Right cardiac atrium (tissue), 5 donors: ENCODE measurements around the gene CARD19. TPM values are rescaled to one million over a fixed set of nuclear protein-coding genes. Genes with fewer than 3 reads are reported as not detected.

Experiments
- ATAC-seq, 2 donors: fragments of 200-7000 bp; cut with Tn5 transposase; one replicate each; pipeline versions ENCODE4 v1.8.0 to v1.9.1; 2020; ENCODE audit warnings: moderate library complexity in 2 of 2, mild to moderate bottlenecking in 1 of 2
- DNase-seq, 3 donors: peaks; one replicate each; pipeline ENCODE4 v3.0.0-alpha.2; 2020
- H3K27ac ChIP-seq: one replicate; pipeline ENCODE4 v1.5.1; 2013; ENCODE audit warnings: mild to moderate bottlenecking, low read length, control low read depth, moderate library complexity
- H3K27me3 ChIP-seq: one replicate; pipeline ENCODE4 v1.6.1; 2013; ENCODE audit not compliant: control insufficient read depth, insufficient read depth
- H3K4me1 ChIP-seq: one replicate; pipeline ENCODE4 v1.6.1; 2013; ENCODE audit warnings: low read length; ENCODE audit not compliant: control insufficient read depth, insufficient read depth
- H3K4me3 ChIP-seq: one replicate; pipeline ENCODE4 v1.5.1; 2013; ENCODE audit warnings: low read length, control low read depth
- H3K9me3 ChIP-seq: one replicate; pipeline ENCODE4 v1.6.1; 2013; ENCODE audit warnings: low read length; ENCODE audit not compliant: control insufficient read depth
- WGBS: extraction: QIAGEN DNeasy Blood & Tissue Kit; methylation state at CpG from one replicate; pipeline ENCODE4 v1.1.7; 2013; 5-methylcytosine and 5-hydroxymethylcytosine counted together
- intact Hi-C, 4 donors: fragments of 100-400 bp; cut with DNase I; formaldehyde crosslinking; loops; one replicate each; pipeline versions ENCODE4 v1.11.0 to v1.14.0; 2022 to 2023
- long read RNA-seq, 4 donors: library from polyadenylated mRNA; unstranded; transcript quantifications; one replicate each; pipeline ENCODE4 v2.0.0, GENCODE V29; 2020 to 2021
- polyA plus RNA-seq: library from polyadenylated mRNA; stranded (reverse); fragments of 200-250 nt; gene quantifications from one replicate; pipeline ENCODE4 v1.2.3, GENCODE V29; 2013
- total RNA-seq, 4 donors: library from RNA; stranded (reverse); fragmentation: NEBNext Ultra II Directional; extraction: Animal tissue kit (Norgen Biotek cat#: 25700); gene quantifications; one replicate each; pipeline ENCODE4 v1.2.1, GENCODE V29; 2021
- donor health status: healthy with polysubstance abuse.
- donor health status: DM: no; HTN: yes; CAD: no.
- donor health status: DM: no; HTN: no; CAD: no.
- donor health status: DM: no; HTN: yes; CAD: no; lungs with severe emphysema.
- donor health status: DM: yes; HTN: yes; CAD: no.

Gene CARD19, protein sequence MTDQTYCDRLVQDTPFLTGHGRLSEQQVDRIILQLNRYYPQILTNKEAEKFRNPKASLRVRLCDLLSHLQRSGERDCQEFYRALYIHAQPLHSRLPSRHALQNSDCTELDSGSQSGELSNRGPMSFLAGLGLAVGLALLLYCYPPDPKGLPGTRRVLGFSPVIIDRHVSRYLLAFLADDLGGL
- total RNA-seq (10 to 100 TPM; 17.7 to 26.6 (median 22.5) TPM), polyA plus RNA-seq (30.3 TPM)
- long read RNA-seq, donor 1, transcript CARD19-201 (6 exons, 855 nt) = major isoform, 9 of 29 reads
- long read RNA-seq, donor 1, partial matches to known transcripts = 0 of 29 reads
- long read RNA-seq, donor 1, other reads (novel, unspliced or antisense) = 10 of 29 reads
- long read RNA-seq, donor 2, transcript CARD19-201 (6 exons, 855 nt) = major isoform, 11 of 26 reads
- long read RNA-seq, donor 2, transcript CARD19-207 (6 exons, 759 nt) = minor isoform, 6 of 26 reads
- long read RNA-seq, donor 2, partial matches to known transcripts = 1 of 26 reads
- long read RNA-seq, donor 2, other reads (novel, unspliced or antisense) = 5 of 26 reads
- long read RNA-seq, donor 3, partial matches to known transcripts = 0 of 8 reads
- long read RNA-seq, donor 3, other reads (novel, unspliced or antisense) = 1 of 8 reads
- long read RNA-seq, donor 4, partial matches to known transcripts = 2 of 11 reads
- long read RNA-seq, donor 4, other reads (novel, unspliced or antisense) = 4 of 11 reads

GRCh38 chr9:93096131-93096802 is at the start of gene CARD19:
Gene CARD19 (plus strand): TSS chr9:93096217. CDS start chr9:93096346, 129 bp downstream.
- intact Hi-C loops = loop anchor here in 1 of 4 donors (10.0 kb wide), 1 partner anchor 359 kb away; the partner anchor contains the start of genes FAM120A and FAM120AOS
- under 1% methylated on average over 65 of the region's 65 CpGs for WGBS
- H3K27me3 ChIP-seq = no peaks in the 10 kb centered on the region
- ATAC-seq (peak; percentile 1 to 3), DNase-seq (peak in 1 of 3 donors; percentile 72)
- H3K4me3 ChIP-seq = peak within 1 kb of the TSS; percentile 69
- H3K4me1 ChIP-seq = peaks cover 8% of the 10 kb centered on the region
- no peaks in the 10 kb centered on the region for H3K9me3 ChIP-seq
- H3K27ac ChIP-seq = peak within 1 kb of the TSS; percentile 85

DNA sequence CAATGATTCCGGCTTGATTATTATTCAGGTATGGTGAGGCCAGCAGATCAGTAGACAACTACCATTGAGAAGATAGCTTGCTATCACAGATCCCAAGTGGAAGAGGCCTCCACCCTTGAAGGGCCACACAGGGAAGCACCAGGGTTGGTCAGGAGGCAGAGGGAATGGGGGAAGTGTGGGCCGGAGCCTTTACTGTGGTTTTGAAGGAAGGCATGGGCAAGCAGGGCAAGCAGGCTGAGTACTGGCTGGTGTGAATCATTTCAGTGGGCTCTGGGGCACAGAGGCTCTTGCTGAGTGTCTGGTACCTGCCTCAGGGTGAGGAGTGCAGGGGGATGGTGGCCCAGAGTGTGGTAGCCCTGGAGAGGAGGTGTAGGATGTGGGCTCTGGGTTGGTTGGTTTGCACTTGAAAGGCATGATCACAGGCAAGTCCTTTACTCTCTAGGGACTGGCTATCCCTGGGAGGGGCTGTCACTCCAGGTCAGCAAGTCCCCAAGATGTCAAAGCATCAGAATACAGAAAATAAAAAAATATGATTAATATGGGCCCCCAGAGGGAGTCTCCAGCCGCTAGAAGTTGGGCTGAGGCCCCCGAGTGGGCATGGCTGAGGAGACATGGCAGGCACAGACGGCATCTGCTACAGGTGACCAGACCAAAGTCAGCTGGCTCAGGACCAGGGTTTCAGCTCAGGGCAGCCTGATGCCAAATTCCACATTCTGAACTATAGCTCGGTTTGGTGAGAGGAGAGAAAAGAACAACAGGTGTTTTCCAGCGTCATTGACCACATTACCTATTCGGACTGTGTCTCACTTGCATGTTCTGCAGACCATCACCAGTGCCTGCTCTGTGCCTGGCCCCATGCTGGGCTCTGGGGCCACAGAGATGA is 47.2 kb upstream of the CARD19 start:
- Histone ChIP-seq H3K4me3 (no peak overlapping the region), H3K27me3 (no peaks in the 10 kb centered on the region), H3K9me3 (no peaks in the 10 kb centered on the region), H3K27ac (no peak overlapping the region), H3K4me1 (peaks cover 4% of the 10 kb centered on the region)
- intact Hi-C loops = no loop called here
- DNase-seq = no peak
- no peak for ATAC-seq
- 90% methylated on average over 8 of the region's 8 CpGs for WGBS

DNA sequence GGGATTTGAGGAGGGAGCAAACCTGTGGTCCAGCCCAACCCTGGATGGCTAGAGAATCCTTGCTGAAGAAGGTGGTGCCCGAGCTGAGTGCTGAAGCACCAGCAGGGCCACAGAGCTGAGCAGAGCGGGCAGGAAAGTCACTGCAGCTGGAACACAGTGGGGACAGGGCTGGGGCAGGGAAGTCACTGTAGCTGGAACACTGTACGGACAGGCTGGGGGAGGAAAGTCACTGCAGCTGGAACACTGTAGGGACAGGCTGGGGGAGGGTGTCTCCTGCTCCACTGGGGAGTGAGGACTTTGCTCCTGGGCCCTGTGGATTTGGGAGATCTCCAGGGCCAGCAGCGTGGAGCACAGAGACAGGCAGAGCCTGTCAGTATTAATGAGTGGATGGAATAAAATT is 46.5 kb upstream of the CARD19 start:
- intact Hi-C loops = no loop called here
- ATAC-seq (no peak), DNase-seq (peak in 1 of 3 donors; percentile 21)
- Histone ChIP-seq H3K27me3 (no peaks in the 10 kb centered on the region), H3K4me3 (no peak overlapping the region), H3K9me3 (no peaks in the 10 kb centered on the region), H3K4me1 (peaks cover 4% of the 10 kb centered on the region), H3K27ac (no peak overlapping the region)
- 88% methylated on average over 4 of the region's 4 CpGs for WGBS

- H3K4me1 ChIP-seq = peaks cover 4% of the 10 kb centered on the region
- WGBS = 97% methylated on average over 4 of the region's 4 CpGs
- ATAC-seq = no peak
- H3K27ac ChIP-seq = no peak overlapping the region
- no peaks in the 10 kb centered on the region for H3K27me3 ChIP-seq
- DNase-seq = no peak
- intact Hi-C loops = no loop called here
- H3K4me3 ChIP-seq = no peak overlapping the region
- no peaks in the 10 kb centered on the region for H3K9me3 ChIP-seq
Measured at GRCh38 chr9:93050231-93050630, 45.8 kb upstream of the CARD19 start.

DNA sequence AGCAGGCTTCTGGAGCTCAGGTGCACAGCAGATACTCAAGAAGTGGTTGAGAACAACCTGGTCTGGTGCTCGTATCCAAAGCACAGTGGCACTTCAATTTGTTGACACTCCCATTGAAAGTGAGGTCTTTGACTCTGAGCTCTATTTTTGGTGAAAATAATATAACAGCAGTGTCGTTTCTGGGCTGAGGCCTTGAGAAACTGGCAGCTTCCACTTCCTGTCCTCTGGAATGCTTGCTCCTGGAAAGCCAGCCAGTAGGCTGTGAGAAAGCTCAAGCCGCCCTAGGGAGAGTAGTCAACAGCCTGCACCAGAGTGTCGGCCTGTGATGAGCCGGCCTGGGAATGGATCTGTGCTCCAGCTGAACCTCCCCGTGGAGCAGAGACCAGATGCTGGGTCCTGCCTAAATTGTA is 44.3 kb upstream of the CARD19 start:
- no peak overlapping the region for H3K27ac ChIP-seq
- no peaks in the 10 kb centered on the region for H3K9me3 ChIP-seq
- H3K4me3 ChIP-seq = no peak overlapping the region
- intact Hi-C loops = no loop called here
- no peaks in the 10 kb centered on the region for H3K27me3 ChIP-seq
- H3K4me1 ChIP-seq = peaks cover 4% of the 10 kb centered on the region
- DNase-seq (peak; percentile 42 to 80 (median 77)), ATAC-seq (peak; percentile 80 to 84)
- 30% methylated on average over 6 of the region's 6 CpGs for WGBS

DNA sequence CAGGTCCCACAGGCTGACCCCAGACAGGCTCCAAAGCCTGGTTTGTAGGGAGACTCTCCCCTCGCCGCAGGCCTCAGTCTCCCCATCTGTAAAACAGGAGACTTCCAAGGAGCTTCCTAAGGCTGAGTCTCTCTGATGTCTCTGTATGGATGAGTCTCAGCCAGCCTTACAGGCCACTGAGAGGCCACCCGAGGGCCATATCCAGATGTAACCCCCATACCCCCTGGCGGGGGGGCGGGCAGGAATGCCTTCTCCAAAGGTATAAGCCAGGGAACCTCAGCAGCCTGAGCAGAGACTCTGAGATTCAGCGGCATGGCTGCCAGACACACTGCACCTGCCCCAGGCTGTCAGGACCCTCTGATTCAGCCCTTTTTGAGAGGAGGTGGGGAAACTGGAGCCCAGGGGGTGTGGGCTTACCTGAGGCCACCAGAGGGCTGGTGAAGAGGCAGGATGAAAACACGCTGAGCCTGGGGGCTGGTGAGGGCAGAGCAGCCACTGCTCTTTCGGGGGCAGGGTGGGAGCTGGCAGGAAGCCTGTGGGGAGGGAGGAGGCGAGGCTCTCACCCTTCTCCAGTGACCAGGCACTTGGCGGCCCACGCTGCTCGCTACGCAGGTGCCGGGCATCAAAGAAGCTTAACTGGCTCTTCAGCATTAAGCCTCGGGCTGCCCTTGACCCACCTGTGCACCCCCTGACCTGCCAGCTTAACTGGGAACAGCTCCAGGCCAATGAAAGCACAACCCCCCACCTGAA is 43.1 kb upstream of the CARD19 start:
- intact Hi-C loops = no loop called here
- WGBS = 91% methylated on average over 15 of the region's 15 CpGs
- no peak for ATAC-seq
- Histone ChIP-seq H3K27me3 (no peaks in the 10 kb centered on the region), H3K27ac (no peak overlapping the region), H3K4me1 (peaks cover 4% of the 10 kb centered on the region), H3K9me3 (no peaks in the 10 kb centered on the region), H3K4me3 (no peak overlapping the region)
- DNase-seq = no peak

DNA sequence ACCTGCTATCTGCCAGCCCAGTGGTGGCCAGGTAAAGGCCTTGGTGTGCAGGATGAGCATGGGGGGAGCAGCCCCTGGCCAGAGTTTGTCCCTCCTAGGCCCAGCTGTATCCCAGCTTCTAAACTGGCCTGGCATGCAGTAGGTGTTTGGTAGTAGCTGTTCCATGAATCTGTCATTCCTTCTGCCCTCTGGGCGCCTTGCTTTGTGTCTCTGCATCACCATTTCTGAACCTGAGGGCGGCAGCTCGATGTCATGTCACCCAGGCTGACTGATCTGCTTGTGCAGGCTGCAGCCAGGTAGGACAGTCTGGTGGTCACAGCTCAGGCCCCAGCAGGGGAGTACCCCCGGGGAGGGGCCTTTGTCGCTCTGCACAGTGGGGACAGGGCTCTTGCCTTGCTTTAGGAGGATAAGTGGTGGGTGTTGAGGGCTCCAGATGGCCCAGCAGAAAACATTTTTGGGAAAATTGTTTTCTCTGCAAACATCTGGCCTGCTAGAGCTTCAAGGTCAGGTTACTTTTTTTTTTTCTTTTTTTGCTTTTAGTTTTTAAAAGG is 42.2 kb upstream of the CARD19 start:
- H3K4me3 ChIP-seq = no peak overlapping the region
- WGBS = 82% methylated on average over 5 of the region's 5 CpGs
- no peak for ATAC-seq
- no peak for DNase-seq
- H3K9me3 ChIP-seq = no peaks in the 10 kb centered on the region
- intact Hi-C loops = no loop called here
- H3K27me3 ChIP-seq = no peaks in the 10 kb centered on the region
- H3K4me1 ChIP-seq = peaks cover 4% of the 10 kb centered on the region
- no peak overlapping the region for H3K27ac ChIP-seq

GRCh38 chr9:93054758-93055704 is 41.0 kb upstream of the CARD19 start:
- intact Hi-C loops = no loop called here

DNA sequence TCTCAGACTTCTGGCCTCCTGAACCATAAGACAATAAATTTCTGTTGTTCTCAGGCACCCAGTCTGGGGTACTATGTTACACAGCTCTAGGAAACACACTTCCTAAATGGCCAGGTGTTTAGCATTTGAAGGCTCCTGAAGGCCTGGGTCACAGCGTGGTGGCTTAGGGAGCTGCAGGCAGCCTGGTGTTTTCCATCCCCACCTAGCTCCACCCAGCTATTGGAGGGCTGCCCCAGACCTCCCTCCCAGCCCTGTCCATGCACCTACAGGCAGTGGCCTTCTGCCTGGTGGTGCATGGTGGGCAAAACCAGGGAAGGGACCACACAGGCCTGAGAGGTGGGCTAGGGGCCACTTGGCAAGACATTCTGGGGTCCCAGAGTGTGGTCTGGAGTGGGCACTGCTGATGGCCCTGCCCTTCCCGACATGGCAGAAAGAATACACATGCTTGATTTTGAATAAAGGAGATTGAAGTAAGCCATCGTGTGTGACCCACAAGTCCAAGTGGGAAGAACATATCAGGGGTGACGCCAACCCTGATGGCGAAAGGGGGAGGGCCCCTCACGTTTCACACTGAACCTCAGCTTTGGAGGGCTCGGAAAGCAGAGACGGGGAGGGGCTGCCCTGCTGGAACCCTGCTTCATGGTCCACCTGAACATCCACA is 38.8 kb upstream of the CARD19 start:
- DNase-seq (no peak), ATAC-seq (no peak)
- Histone ChIP-seq H3K27ac (no peak overlapping the region), H3K9me3 (no peaks in the 10 kb centered on the region), H3K27me3 (no peaks in the 10 kb centered on the region), H3K4me1 (peaks cover under 1% of the 10 kb centered on the region), H3K4me3 (no peak overlapping the region)
- intact Hi-C loops = no loop called here
- WGBS = 89% methylated on average over 8 of the region's 8 CpGs

More at GRCh38 chr9:93054758-93055704, 41.0 kb upstream of the CARD19 start:
- 79% methylated on average over 11 of the region's 11 CpGs for WGBS
- Histone ChIP-seq H3K9me3 (no peaks in the 10 kb centered on the region), H3K27me3 (no peaks in the 10 kb centered on the region), H3K4me3 (no peak overlapping the region), H3K4me1 (peaks cover 4% of the 10 kb centered on the region), H3K27ac (no peak overlapping the region)
- no peak for ATAC-seq
- DNase-seq = no peak
